Endometrium (tissue), 2 donors: ENCODE measurements around the gene LRIF1.
A peak's percentile ranks its signal among the peaks of the same experiment; 100 is the strongest.
"Not testable (repeated sequence)": the region's sequence is repeated elsewhere in the genome, so short reads cannot be mapped to it uniquely, and the experiment has no call there.

ENCODE experiments used
- FAIRE-seq: peaks from 2 replicates; lab custom pipeline; 2012; peaks lifted over from hg19 to GRCh38; lab: Jason Lieb, UNC
- donor health status: control.
- donor health status: control.

LRIF1 gene

GRCh38 chr1:110963691-110964454, at the start of gene LRIF1:
Gene LRIF1 (minus strand): TSS chr1:110963922. CDS start chr1:110963688, 234 bp downstream.
- FAIRE-seq: peak; percentile 98

- no peak for FAIRE-seq
These were observed 44.3 kb upstream of the LRIF1 start for GRCh38 chr1:111008031-111008430.

- FAIRE-seq: no peak
These were observed 42.8 kb upstream of the LRIF1 start for GRCh38 chr1:111006556-111006955.

GRCh38 chr1:110999607-111000006, 35.9 kb upstream of the LRIF1 start:
- not testable (repeated sequence) for FAIRE-seq

- not testable (repeated sequence) for FAIRE-seq
These were observed 28.6 kb upstream of the LRIF1 start for GRCh38 chr1:110992329-110992728.

GRCh38 chr1:110991295-110991694, 27.6 kb upstream of the LRIF1 start:
- not testable (repeated sequence) for FAIRE-seq

- no peak for FAIRE-seq
These were observed 26.8 kb upstream of the LRIF1 start for GRCh38 chr1:110990541-110990940.

- no peak for FAIRE-seq
These were observed 22.7 kb upstream of the LRIF1 start for GRCh38 chr1:110986407-110986891.

- no peak for FAIRE-seq
These were observed 18.6 kb upstream of the LRIF1 start for GRCh38 chr1:110982320-110982719.

- FAIRE-seq: no peak
These were observed 15.4 kb upstream of the LRIF1 start for GRCh38 chr1:110979154-110979553.

GRCh38 chr1:110976089-110976488, 12.4 kb upstream of the LRIF1 start:
- FAIRE-seq: no peak

GRCh38 chr1:110975265-110975664, 11.5 kb upstream of the LRIF1 start:
- no peak for FAIRE-seq

- no peak for FAIRE-seq
These were observed 3.5 kb upstream of the LRIF1 start for GRCh38 chr1:110967256-110967655.

- no peak for FAIRE-seq
These were observed 757 bp upstream of the LRIF1 start for GRCh38 chr1:110964455-110964903.

GRCh38 chr1:110962892-110963690, 631 bp downstream of the LRIF1 start:
- no peak for FAIRE-seq

- no peak for FAIRE-seq
These were observed 1.8 kb downstream of the LRIF1 start for GRCh38 chr1:110961902-110962301.

- no peak for FAIRE-seq
These were observed 2.8 kb downstream of the LRIF1 start for GRCh38 chr1:110960777-110961420.

GRCh38 chr1:110957798-110958197, 5.9 kb downstream of the LRIF1 start:
- FAIRE-seq: no peak

- no peak for FAIRE-seq
These were observed 7.1 kb downstream of the LRIF1 start for GRCh38 chr1:110956586-110956985.

- no peak for FAIRE-seq
These were observed 10.7 kb downstream of the LRIF1 start for GRCh38 chr1:110953031-110953430.

- FAIRE-seq: no peak
These were observed 11.7 kb downstream of the LRIF1 start for GRCh38 chr1:110952031-110952430.

- FAIRE-seq: no peak
These were observed 12.6 kb downstream of the LRIF1 start for GRCh38 chr1:110951161-110951560.
